HEK293 (cell line): ENCODE measurements around the gene PDSS2.

ENCODE experiments used
- CTCF ChIP-seq: fragments of 450-650 bp; formaldehyde crosslinking; IDR thresholded peaks from 2 replicates; pipeline ENCODE4 v1.5.1; 2016; ENCODE audit warnings: missing biosample characterization, missing genetic modification characterization
- GLI4 ChIP-seq: fragments of 450-650 bp; formaldehyde crosslinking; IDR thresholded peaks from 2 replicates; pipeline ENCODE4 v1.5.1; 2016; ENCODE audit warnings: missing biosample characterization, missing genetic modification characterization
- KLF16 ChIP-seq: fragments of 450-650 bp; formaldehyde crosslinking; IDR thresholded peaks from 2 replicates; pipeline ENCODE4 v1.5.1; 2017; ENCODE audit warnings: missing biosample characterization, missing genetic modification characterization
- MYNN ChIP-seq: fragments of 450-650 bp; formaldehyde crosslinking; IDR thresholded peaks from 2 replicates; pipeline ENCODE4 v1.5.1; 2016; ENCODE audit warnings: missing biosample characterization, missing genetic modification characterization, borderline replicate concordance
- ZFP41 ChIP-seq: fragments of 450-650 bp; formaldehyde crosslinking; IDR thresholded peaks from 2 replicates; pipeline ENCODE4 v1.5.1; 2016; ENCODE audit warnings: missing biosample characterization, missing genetic modification characterization, borderline replicate concordance
- ZNF114 ChIP-seq: fragments of 450-650 bp; formaldehyde crosslinking; IDR thresholded peaks from 2 replicates; pipeline ENCODE4 v1.5.0; 2017; ENCODE audit warnings: missing biosample characterization, missing genetic modification characterization
- ZNF24 ChIP-seq: fragments of 450-650 bp; formaldehyde crosslinking; IDR thresholded peaks from 2 replicates; pipeline ENCODE4 v1.5.1; 2016; ENCODE audit warnings: missing biosample characterization, missing genetic modification characterization
- ZNF280C ChIP-seq: fragments of 450-650 bp; formaldehyde crosslinking; IDR thresholded peaks from 2 replicates; pipeline ENCODE4 v1.5.1; 2016; ENCODE audit warnings: missing biosample characterization, missing genetic modification characterization
- ZNF658 ChIP-seq: fragments of 450-650 bp; formaldehyde crosslinking; IDR thresholded peaks from 2 replicates; pipeline ENCODE4; 2016; ENCODE audit warnings: missing biosample characterization, missing genetic modification characterization
- ZXDB ChIP-seq: fragments of 450-650 bp; formaldehyde crosslinking; IDR thresholded peaks from 2 replicates; pipeline ENCODE4 v1.5.1; 2016; ENCODE audit warnings: missing biosample characterization, missing genetic modification characterization
- TF ChIP-seq, protein P1 (sequence below): fragments of 450-650 bp; formaldehyde crosslinking; IDR thresholded peaks from 2 replicates; pipeline ENCODE4 v1.5.1; 2016; ENCODE audit warnings: missing biosample characterization, missing genetic modification characterization

- TF ChIP-seq ZXDB (tag by site-specific recombination) (no peak), KLF16 (tag by site-specific recombination) (no peak), CTCF (tag by site-specific recombination) (no peak), ZNF280C (tag by site-specific recombination) (no peak), ZNF658 (tag by site-specific recombination) (no peak), MYNN (no peak), ZFP41 (tag by site-specific recombination) (no peak), ZNF114 (tag by site-specific recombination) (no peak), GLI4 (tag by site-specific recombination) (no peak), ZNF24 (tag by site-specific recombination) (no peak)
- TF ChIP-seq, protein P1, sequence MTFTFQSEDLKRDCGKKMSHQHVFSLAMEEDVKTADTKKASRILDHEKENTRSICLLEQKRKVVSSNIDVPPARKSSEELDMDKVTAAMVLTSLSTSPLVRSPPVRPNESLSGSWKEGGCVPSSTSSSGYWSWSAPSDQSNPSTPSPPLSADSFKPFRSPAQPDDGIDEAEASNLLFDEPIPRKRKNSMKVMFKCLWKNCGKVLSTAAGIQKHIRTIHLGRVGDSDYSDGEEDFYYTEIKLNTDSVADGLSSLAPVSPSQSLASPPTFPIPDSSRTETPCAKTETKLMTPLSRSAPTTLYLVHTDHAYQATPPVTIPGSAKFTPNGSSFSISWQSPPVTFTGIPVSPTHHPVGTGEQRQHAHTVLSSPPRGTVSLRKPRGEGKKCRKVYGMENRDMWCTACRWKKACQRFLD (tag by site-specific recombination): no peak
Observed at GRCh38 chr6:107405002-107405401, 54.4 kb downstream of the PDSS2 start.
